H9 (cell line): Measurements from ENCODE around the gene KCNN3. TPM values are rescaled to one million over a fixed set of nuclear protein-coding genes. Genes with fewer than 3 reads are reported as not detected.

Experiments used
- DNase-seq: peaks from one replicate; pipeline ENCODE4 v3.0.0-alpha.2; 2017
- H2AFZ ChIP-seq: one replicate; pipeline ENCODE4 v1.6.1; 2013; ENCODE audit warnings: mild to moderate bottlenecking, low read length, control low read depth, moderate library complexity
- H2AK5ac ChIP-seq: 2 replicates; pipeline ENCODE4 v1.6.1; 2013; ENCODE audit warnings: low read length, control low read depth, mixed read lengths; ENCODE audit not compliant: insufficient read length
- H2BK120ac ChIP-seq: one replicate; pipeline ENCODE4 v1.6.1; 2013; ENCODE audit warnings: low read depth, mild to moderate bottlenecking, low read length, control low read depth, inconsistent platforms; ENCODE audit not compliant: poor library complexity, severe bottlenecking
- H2BK12ac ChIP-seq: 2 replicates; pipeline ENCODE4 v1.6.1; 2013; ENCODE audit warnings: low read length, control low read depth, mixed read lengths, low read depth; ENCODE audit not compliant: insufficient read length
- H2BK15ac ChIP-seq: 2 replicates; pipeline ENCODE4 v1.6.1; 2013; ENCODE audit warnings: low read depth, low read length, control low read depth
- H2BK20ac ChIP-seq: one replicate; pipeline ENCODE4 v1.6.1; 2013; ENCODE audit warnings: low read depth, mild to moderate bottlenecking, low read length, control low read depth, inconsistent platforms; ENCODE audit not compliant: poor library complexity, severe bottlenecking
- H2BK5ac ChIP-seq: 2 replicates; pipeline ENCODE4 v1.6.1; 2013; ENCODE audit warnings: low read length, control low read depth, mixed read lengths; ENCODE audit not compliant: insufficient read length
- H3K14ac ChIP-seq: 2 replicates; pipeline ENCODE4 v1.6.1; 2013; ENCODE audit warnings: low read length, control low read depth; ENCODE audit not compliant: insufficient read depth
- H3K18ac ChIP-seq: 2 replicates; pipeline ENCODE4 v1.6.1; 2013; ENCODE audit warnings: low read depth, mild to moderate bottlenecking, mixed read lengths, low read length, control low read depth; ENCODE audit not compliant: insufficient read length
- H3K23ac ChIP-seq: 2 replicates; pipeline ENCODE4 v1.6.1; 2013; ENCODE audit warnings: low read length, control low read depth, mixed read lengths, low read depth; ENCODE audit not compliant: insufficient read length
- H3K23me2 ChIP-seq: 2 replicates; pipeline ENCODE4 v1.6.1; 2013; ENCODE audit warnings: low read depth, mild to moderate bottlenecking, mixed read lengths, low read length, control low read depth; ENCODE audit not compliant: insufficient read length, poor library complexity, severe bottlenecking
- H3K27ac ChIP-seq: 2 replicates; pipeline ENCODE4 v1.5.1; 2013; ENCODE audit warnings: low read length, control low read depth, mixed read lengths, low read depth; ENCODE audit not compliant: insufficient read length
- H3K27me3 ChIP-seq: 2 replicates; pipeline ENCODE4 v1.6.1; 2013; ENCODE audit warnings: low read length, control low read depth, inconsistent platforms; ENCODE audit not compliant: insufficient read depth
- H3K4ac ChIP-seq: 2 replicates; pipeline ENCODE4 v1.6.1; 2013; ENCODE audit warnings: low read depth, mild to moderate bottlenecking, control low read depth, inconsistent platforms, low read length, moderate library complexity
- H3K4me1 ChIP-seq: 2 replicates; pipeline ENCODE4 v1.6.1; 2013; ENCODE audit warnings: low read length, control low read depth, inconsistent platforms; ENCODE audit not compliant: insufficient read depth
- H3K4me2 ChIP-seq: 2 replicates; pipeline ENCODE4 v1.6.1; 2013; ENCODE audit warnings: low read length, control low read depth, mixed read lengths; ENCODE audit not compliant: insufficient read length, insufficient read depth
- H3K56ac ChIP-seq: 2 replicates; pipeline ENCODE4 v1.6.1; 2013; ENCODE audit warnings: low read depth, mild to moderate bottlenecking, mixed read lengths, low read length, control low read depth; ENCODE audit not compliant: insufficient read length
- H3K79me1 ChIP-seq: 2 replicates; pipeline ENCODE4 v1.6.1; 2013; ENCODE audit warnings: low read depth, mild to moderate bottlenecking, moderate library complexity, low read length, control low read depth, inconsistent platforms; ENCODE audit not compliant: insufficient read depth, poor library complexity, severe bottlenecking
- H3K79me2 ChIP-seq: 2 replicates; pipeline ENCODE4 v1.6.1; 2013; ENCODE audit warnings: low read length, control low read depth, inconsistent platforms; ENCODE audit not compliant: insufficient read depth
- H3K9ac ChIP-seq: 2 replicates; pipeline ENCODE4 v1.6.1; 2013; ENCODE audit warnings: low read length, control low read depth, mixed read lengths; ENCODE audit not compliant: insufficient read length; ENCODE audit errors: extremely low read depth
- H3K9me3 ChIP-seq: one replicate; pipeline ENCODE4 v1.6.1; 2013; ENCODE audit warnings: low read depth, low read length, inconsistent platforms; ENCODE audit not compliant: control insufficient read depth
- H3T11ph ChIP-seq: one replicate; pipeline ENCODE4 v1.6.1; 2013; ENCODE audit warnings: mild to moderate bottlenecking, low read length, control low read depth, inconsistent platforms
- H4K20me1 ChIP-seq: one replicate; pipeline ENCODE4 v1.6.1; 2013; ENCODE audit not compliant: control insufficient read depth, insufficient read length, insufficient read depth
- H4K5ac ChIP-seq: 2 replicates; pipeline ENCODE4 v1.6.1; 2013; ENCODE audit warnings: low read depth, mild to moderate bottlenecking, mixed read lengths, low read length, control low read depth; ENCODE audit not compliant: insufficient read length
- H4K8ac ChIP-seq: replicated peaks from 2 replicates; pipeline ENCODE4 v1.6.1; 2013; ENCODE audit warnings: low read length, control low read depth, mixed read lengths, low read depth; ENCODE audit not compliant: insufficient read length
- H4K91ac ChIP-seq: 2 replicates; pipeline ENCODE4 v1.6.1; 2013; ENCODE audit warnings: low read depth, mild to moderate bottlenecking, moderate library complexity, mixed read lengths, low read length, control low read depth; ENCODE audit not compliant: insufficient read length
- H3K27ac Mint-ChIP-seq, 3 experiments: 2 replicates in 2 of 3; 3 replicates in 1 of 3; pipeline ENCODE4 v1.8.0; 2020 to 2021; ENCODE audit warnings: mixed read lengths in 3 of 3, mild to moderate bottlenecking in 1 of 3, moderate library complexity in 1 of 3
- H3K27me3 Mint-ChIP-seq: 2 replicates; pipeline ENCODE4 v1.8.0; 2021; ENCODE audit warnings: low read depth, mild to moderate bottlenecking, moderate library complexity, mixed read lengths
- H3K36me3 Mint-ChIP-seq, 3 experiments: 2 replicates in 2 of 3; 3 replicates in 1 of 3; pipeline ENCODE4 v1.8.0; 2020 to 2021; ENCODE audit warnings: low read depth in 3 of 3, mixed read lengths in 3 of 3; ENCODE audit not compliant: insufficient read depth in 1 of 3
- H3K4me1 Mint-ChIP-seq, 2 experiments: 2 replicates each; pipeline ENCODE4 v1.8.0; 2020; ENCODE audit warnings: mixed read lengths in 2 of 2
- H3K4me3 Mint-ChIP-seq, 2 experiments: 2 replicates in 1 of 2; 3 replicates in 1 of 2; pipeline ENCODE4 v1.8.0; 2020 to 2021; ENCODE audit warnings: mild to moderate bottlenecking in 2 of 2, mixed read lengths in 2 of 2, moderate library complexity in 1 of 2
- H3K9me3 Mint-ChIP-seq, 2 experiments: 2 replicates in 1 of 2; 3 replicates in 1 of 2; pipeline ENCODE4 v1.8.0; 2020; ENCODE audit warnings: mild to moderate bottlenecking in 2 of 2, mixed read lengths in 2 of 2, moderate library complexity in 1 of 2
- CTCF ChIP-seq: fragments of 200-600 bp; sonication (generic); conservative IDR thresholded peaks from 3 replicates; pipeline ENCODE4 v1.8.0; 2021; ENCODE audit warnings: antibody characterized with exemption, mild to moderate bottlenecking
- WGBS: extraction: QIAGEN DNeasy Blood & Tissue Kit; methylation state at CpG from one replicate; pipeline ENCODE4 v1.1.7; 2013; ENCODE audit warnings: missing lambda C conversion rate, low lambda C conversion rate, mixed read lengths; ENCODE audit not compliant: insufficient read length; ENCODE audit errors: extremely low coverage; 5-methylcytosine and 5-hydroxymethylcytosine counted together
- total RNA-seq: library from RNA; stranded (reverse); gene quantifications from 2 replicates; pipeline ENCODE4 v1.2.1, GENCODE V29; 2021

The KCNN3 gene
- total RNA-seq, 1 experiment from 2014 or later, result 0.83 TPM

- Histone ChIP-seq H3K18ac (no peak overlapping the region), H3K79me1 (no peaks in the 10 kb centered on the region), H3K23me2 (no peaks in the 10 kb centered on the region), H4K91ac (no peak overlapping the region), H4K8ac (no peak overlapping the region), H3K4me1 (peaks cover 10% of the 10 kb centered on the region; the same call in 1 of the 2 replicates), H3K14ac (no peak overlapping the region), H3K9ac (no peak overlapping the region), H2AK5ac (no peak overlapping the region), H3K23ac (no peak overlapping the region), H4K5ac (no peak overlapping the region), H2BK120ac (no peak overlapping the region), H3K27me3 (no peaks in the 10 kb centered on the region), H3K4me2 (no peak overlapping the region), H3T11ph (no peak overlapping the region), H3K9me3 (no peaks in the 10 kb centered on the region), H3K27ac (no peak overlapping the region), H2BK15ac (no peak overlapping the region), H3K4ac (no peak overlapping the region), H3K79me2 (no peaks in the 10 kb centered on the region), H3K56ac (no peak overlapping the region), H4K20me1 (no peaks in the 10 kb centered on the region), H2BK5ac (no peak overlapping the region), H2BK20ac (no peak overlapping the region), H2BK12ac (no peak overlapping the region), H2AFZ (no peak overlapping the region)
- no peak for TF ChIP-seq CTCF
- no peaks in the 10 kb centered on the region for H3K36me3 Mint-ChIP-seq
- no peak for DNase-seq
- no CpG with 5 or more reads among the region's 20 CpGs for WGBS
- peak overlapping the region in 1 of 3 experiments; percentile 60; a peak in 3 of 7 replicates for H3K27ac Mint-ChIP-seq
- H3K4me1 Mint-ChIP-seq, result peaks cover 64 to 72% of the 10 kb centered on the region in 2 experiments
- no peaks in the 10 kb centered on the region for H3K9me3 Mint-ChIP-seq
- no peak overlapping the region for H3K4me3 Mint-ChIP-seq
- H3K27me3 Mint-ChIP-seq, result peaks cover 4% of the 10 kb centered on the region
Observed at GRCh38 chr1:154747740-154748404, 122.2 kb downstream of the KCNN3 start.
